GM12873 (cell line): ENCODE data around the gene RAB6B.

Source experiments
- CTCF ChIP-seq: IDR thresholded peaks from 2 replicates; pipeline ENCODE4 v1.5.1; 2012; ENCODE audit warnings: low read depth, mild to moderate bottlenecking, moderate library complexity, low read length, control low read depth; ENCODE audit not compliant: insufficient read depth; ENCODE audit errors: missing control alignments

RAB6B gene

GRCh38 chr3:133897547-133897946, 1.9 kb upstream of the RAB6B start:
- no peak for TF ChIP-seq CTCF

DNA sequence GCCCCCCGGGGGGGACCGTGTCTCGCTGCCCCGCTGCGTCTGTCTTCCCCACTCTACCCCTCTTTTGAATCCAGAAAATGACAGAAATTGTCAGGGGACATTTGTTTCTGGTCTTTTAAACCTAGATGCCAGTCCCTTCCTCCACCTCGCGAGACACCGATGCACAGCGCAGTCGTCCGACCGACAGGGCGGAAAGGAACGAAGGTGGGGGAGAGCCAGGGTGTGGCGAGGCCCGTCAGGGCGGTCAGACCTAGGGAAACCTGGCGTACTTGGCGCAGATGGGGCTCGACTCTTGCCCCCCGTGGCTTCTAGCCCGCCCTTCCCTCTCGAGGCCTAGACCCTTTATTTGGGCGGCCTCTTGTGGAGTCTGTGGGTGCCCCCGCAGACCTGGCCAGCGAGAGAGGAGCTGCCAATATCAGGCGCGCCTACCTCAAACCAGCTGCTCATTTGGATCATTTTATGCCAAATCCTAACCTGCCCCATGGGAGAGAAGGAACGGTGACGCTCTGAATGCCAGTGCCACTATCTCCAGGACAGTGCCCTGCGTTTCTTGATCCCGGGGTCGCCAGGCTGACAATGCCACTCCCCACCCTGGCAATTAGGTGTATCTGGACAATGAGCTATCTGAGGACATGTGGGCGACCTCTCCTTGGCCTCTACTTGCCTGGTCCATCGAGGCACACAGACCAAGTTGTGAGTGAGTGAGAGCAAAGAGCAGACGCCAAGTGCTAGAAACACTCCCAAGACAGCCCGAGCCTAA, 500 bp upstream of the RAB6B start:
- TF ChIP-seq CTCF = no peak

DNA sequence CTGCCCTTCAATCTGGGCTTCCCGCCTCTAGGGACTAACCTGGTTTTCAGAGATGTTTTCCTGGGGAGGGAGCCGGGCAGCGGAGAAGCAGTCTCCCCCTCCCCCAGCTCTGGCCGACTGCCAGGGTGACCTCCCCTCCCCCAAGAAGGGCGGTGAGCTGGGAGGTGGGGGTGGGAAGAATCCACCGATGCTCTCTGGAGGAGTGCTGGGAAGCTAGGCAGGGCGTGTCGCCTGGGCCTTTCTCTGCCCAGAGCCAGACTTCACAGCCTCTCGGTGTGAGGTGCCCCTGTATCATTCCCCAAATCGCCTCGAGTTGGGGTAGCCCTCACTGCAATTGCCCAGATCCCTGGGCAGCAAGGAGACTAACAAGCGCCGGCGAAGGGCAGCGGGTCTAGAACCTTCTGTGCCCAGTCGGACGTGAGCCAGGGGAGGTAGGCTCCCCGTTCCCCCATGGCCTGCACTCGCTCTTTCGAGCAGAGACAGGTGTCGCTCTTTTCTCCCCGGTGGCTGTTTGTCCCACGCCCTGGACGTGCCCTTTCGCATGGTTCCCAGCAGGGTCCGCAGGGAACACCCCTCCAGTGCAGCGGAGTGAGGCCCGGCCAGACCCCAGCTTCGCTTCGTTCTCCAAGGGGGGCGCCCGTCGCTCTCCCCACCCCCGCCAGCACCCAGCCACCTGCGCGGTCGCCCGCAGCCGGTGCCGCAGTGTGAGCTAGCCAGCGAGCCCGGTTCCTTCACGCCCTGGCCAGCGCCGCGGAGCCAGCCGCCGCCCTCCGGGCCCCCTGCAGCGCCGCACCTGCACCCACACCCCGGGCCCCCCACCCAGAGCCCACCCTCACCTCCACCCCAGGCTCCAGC, 1.1 kb downstream of the RAB6B start:
- no peak for TF ChIP-seq CTCF

- no peak for TF ChIP-seq CTCF
These were observed 1.9 kb downstream of the RAB6B start for GRCh38 chr3:133893683-133894352.

- TF ChIP-seq CTCF = no peak
These were observed 3.0 kb downstream of the RAB6B start for GRCh38 chr3:133892541-133893231.

- no peak for TF ChIP-seq CTCF
These were observed 3.9 kb downstream of the RAB6B start for GRCh38 chr3:133891662-133892378.
